Measurements from ENCODE around the gene VEPH1.

GRCh38 chr3:157257101-157257500 is 246.1 kb downstream of the VEPH1 start:
- TF ChIP-seq CTCF (optimal IDR thresholded peaks at IDR 0.05 in 1 of 3, IDR thresholded peaks at IDR 0.05 in 1 of 3, conservative IDR thresholded peaks at IDR 0.05 in 1 of 3; ENCODE audit: extremely low read depth in 1 of 3, insufficient read depth in 2 of 3, low read length in 3 of 3) (no peak), EZH2 (IDR thresholded peaks at IDR 0.05; ENCODE audit: low read length) (no peak)
